ENCODE data around the gene PAGE2B.
"Not testable (repeated sequence)": the region's sequence is repeated elsewhere in the genome, so short reads cannot be mapped to it uniquely, and the experiment has no call there.

Gene PAGE2B

GRCh38 chrX:55074851-55075467 is at the start of gene PAGE2B:
Gene PAGE2B, plus strand, starts transcription at chrX:55075030. Its CDS starts 1,012 bp downstream, at chrX:55076042.
- DNase-seq: no peak

GRCh38 chrX:55026143-55026542 is 48.7 kb upstream of the PAGE2B start:
- DNase-seq: no peak

- no peak for DNase-seq
These were observed 48.0 kb upstream of the PAGE2B start for GRCh38 chrX:55026840-55027239.

GRCh38 chrX:55028040-55028439 is 46.8 kb upstream of the PAGE2B start:
- no peak for DNase-seq

GRCh38 chrX:55028611-55029010 is 46.2 kb upstream of the PAGE2B start:
- no peak for DNase-seq

GRCh38 chrX:55029291-55029690 is 45.5 kb upstream of the PAGE2B start:
- DNase-seq: no peak

GRCh38 chrX:55030271-55031205 is 44.3 kb upstream of the PAGE2B start, which contains the start of gene ALAS2:
Gene ALAS2, minus strand, starts transcription at chrX:55030977. Its CDS starts 4,977 bp downstream, at chrX:55026000.
- DNase-seq: no peak

GRCh38 chrX:55033429-55033828 is 41.4 kb upstream of the PAGE2B start:
- DNase-seq: no peak

- no peak for DNase-seq
These were observed 35.4 kb upstream of the PAGE2B start for GRCh38 chrX:55039471-55039870.

GRCh38 chrX:55041514-55041913 is 33.3 kb upstream of the PAGE2B start:
- DNase-seq: no peak

- DNase-seq: not testable (repeated sequence)
These were observed 24.2 kb upstream of the PAGE2B start for GRCh38 chrX:55050599-55050998.

- peak; percentile 2 for DNase-seq
These were observed 17.8 kb upstream of the PAGE2B start for GRCh38 chrX:55056820-55057674.

- DNase-seq: no peak
These were observed 17.1 kb upstream of the PAGE2B start for GRCh38 chrX:55057675-55058249.

GRCh38 chrX:55067180-55067579 is 7.7 kb upstream of the PAGE2B start:
- not testable (repeated sequence) for DNase-seq

- DNase-seq: no peak
These were observed 2.5 kb upstream of the PAGE2B start for GRCh38 chrX:55072286-55072685.

GRCh38 chrX:55088795-55089489 is 14.1 kb downstream of the PAGE2B start, which contains the start of gene PAGE2:
Gene PAGE2, plus strand, starts transcription at chrX:55089018. Its CDS starts 1,003 bp downstream, at chrX:55090021.
- no peak for DNase-seq

GRCh38 chrX:55098691-55099090 is 23.9 kb downstream of the PAGE2B start:
- no peak for DNase-seq

- no peak for DNase-seq
These were observed 24.3 kb downstream of the PAGE2B start for GRCh38 chrX:55099162-55099561.

GRCh38 chrX:55102754-55103153 is 27.9 kb downstream of the PAGE2B start:
- DNase-seq: no peak

- DNase-seq: no peak
These were observed 32.4 kb downstream of the PAGE2B start for GRCh38 chrX:55107262-55107661.

- DNase-seq: no peak
These were observed 33.1 kb downstream of the PAGE2B start for GRCh38 chrX:55107911-55108310.

- no peak for DNase-seq
These were observed 34.5 kb downstream of the PAGE2B start for GRCh38 chrX:55109306-55109705.
